Gastrocnemius medialis (tissue), 4 donors: ENCODE results near the gene APLP2.

ENCODE experiments used
- POLR2A ChIP-seq, 2 donors: fragments of 450-650 bp; IDR thresholded peaks; one replicate each; pipeline ENCODE4 v1.6.1; 2017; ENCODE audit warnings: antibody characterized with exemption in 2 of 2, mild to moderate bottlenecking in 2 of 2, moderate library complexity in 2 of 2
- TF ChIP-seq, protein P1 (sequence below), 5 experiments: fragments of 450-650 bp in 3 of 5; fragments of 200-600 bp in 2 of 5; sonication (generic) in 2 of 5; IDR thresholded peaks in 4 of 5; conservative IDR thresholded peaks in 1 of 5; 1 replicate in 4 of 5; 2 replicates in 1 of 5; pipeline ENCODE4 v1.5.1; 2016 to 2019; ENCODE audit warnings: antibody characterized with exemption in 5 of 5, mild to moderate bottlenecking in 3 of 5, moderate library complexity in 3 of 5

DNA sequence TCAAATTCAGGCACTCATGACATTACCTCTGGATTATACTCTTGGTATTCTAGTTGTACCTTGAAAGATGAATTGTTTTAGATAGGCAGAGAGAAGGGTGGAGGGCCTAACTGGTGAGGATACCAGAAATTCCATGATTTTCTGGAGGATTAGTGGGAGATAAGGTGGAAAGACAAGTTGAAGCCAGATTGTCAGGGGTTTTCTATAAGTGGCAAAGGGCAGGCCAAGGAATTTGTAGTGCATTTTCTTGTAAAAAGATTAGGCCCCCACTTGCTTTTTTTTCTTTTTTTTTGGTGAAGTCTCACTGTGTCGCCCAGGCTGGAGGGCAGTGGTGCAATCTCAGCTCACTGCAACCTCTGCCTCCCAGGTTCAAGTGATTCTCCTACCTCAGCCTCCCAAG lies 38.6 kb upstream of the APLP2 start:
- TF ChIP-seq, protein P1, sequence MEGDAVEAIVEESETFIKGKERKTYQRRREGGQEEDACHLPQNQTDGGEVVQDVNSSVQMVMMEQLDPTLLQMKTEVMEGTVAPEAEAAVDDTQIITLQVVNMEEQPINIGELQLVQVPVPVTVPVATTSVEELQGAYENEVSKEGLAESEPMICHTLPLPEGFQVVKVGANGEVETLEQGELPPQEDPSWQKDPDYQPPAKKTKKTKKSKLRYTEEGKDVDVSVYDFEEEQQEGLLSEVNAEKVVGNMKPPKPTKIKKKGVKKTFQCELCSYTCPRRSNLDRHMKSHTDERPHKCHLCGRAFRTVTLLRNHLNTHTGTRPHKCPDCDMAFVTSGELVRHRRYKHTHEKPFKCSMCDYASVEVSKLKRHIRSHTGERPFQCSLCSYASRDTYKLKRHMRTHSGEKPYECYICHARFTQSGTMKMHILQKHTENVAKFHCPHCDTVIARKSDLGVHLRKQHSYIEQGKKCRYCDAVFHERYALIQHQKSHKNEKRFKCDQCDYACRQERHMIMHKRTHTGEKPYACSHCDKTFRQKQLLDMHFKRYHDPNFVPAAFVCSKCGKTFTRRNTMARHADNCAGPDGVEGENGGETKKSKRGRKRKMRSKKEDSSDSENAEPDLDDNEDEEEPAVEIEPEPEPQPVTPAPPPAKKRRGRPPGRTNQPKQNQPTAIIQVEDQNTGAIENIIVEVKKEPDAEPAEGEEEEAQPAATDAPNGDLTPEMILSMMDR (IDR thresholded peaks at IDR 0.05 in 4 of 5, conservative IDR thresholded peaks at IDR 0.05 in 1 of 5) = no peak
- TF ChIP-seq POLR2A (IDR thresholded peaks at IDR 0.05) = no peak
